GM23338 (cell line): ENCODE results near the gene WWOX. TPM values are rescaled to one million over a fixed set of nuclear protein-coding genes. Genes with fewer than 3 reads are reported as not detected.

Experiments used
- ATAC-seq: fragments of 200-7000 bp; cut with Tn5 transposase; 3 replicates; pipeline ENCODE4 v1.9.1; 2020
- DNase-seq: peaks from one replicate; pipeline ENCODE4 v3.0.0-alpha.2; 2015; ENCODE audit warnings: low spot score
- H2AFZ ChIP-seq: fragments of 200-600 bp; sonication (generic); 2 replicates; pipeline ENCODE4 v1.8.0; 2016; ENCODE audit warnings: antibody characterized with exemption, mild to moderate bottlenecking, moderate library complexity
- H3F3A ChIP-seq: fragments of 200-600 bp; sonication (generic); replicated peaks from 2 replicates; pipeline ENCODE4 v1.8.0; 2017; ENCODE audit warnings: antibody characterized with exemption, mixed run types, low read depth
- H3K27ac ChIP-seq: fragments of 200-600 bp; sonication (generic); 2 replicates; pipeline ENCODE4 v1.6.1; 2016; ENCODE audit warnings: low read depth
- H3K27me3 ChIP-seq: fragments of 200-600 bp; sonication (generic); 2 replicates; pipeline ENCODE4 v1.8.0; 2016; ENCODE audit warnings: mild to moderate bottlenecking, mixed run types, moderate library complexity; ENCODE audit not compliant: insufficient read depth
- H3K36me3 ChIP-seq: fragments of 200-600 bp; sonication (generic); 2 replicates; pipeline ENCODE4 v1.8.0; 2016; ENCODE audit warnings: mild to moderate bottlenecking; ENCODE audit not compliant: insufficient read depth
- H3K4me1 ChIP-seq: fragments of 200-600 bp; sonication (generic); 2 replicates; pipeline ENCODE4 v1.8.0; 2016; ENCODE audit warnings: mild to moderate bottlenecking, moderate library complexity; ENCODE audit not compliant: insufficient read depth
- H3K4me2 ChIP-seq: fragments of 200-600 bp; sonication (generic); 2 replicates; pipeline ENCODE4 v1.7.1; 2017; ENCODE audit warnings: mixed run types
- H3K4me3 ChIP-seq: fragments of 200-600 bp; sonication (generic); 2 replicates; pipeline ENCODE4 v1.6.1; 2016; ENCODE audit warnings: mixed run types
- H3K79me2 ChIP-seq: fragments of 200-600 bp; sonication (generic); replicated peaks from 2 replicates; pipeline ENCODE4 v1.8.0; 2017; ENCODE audit warnings: mild to moderate bottlenecking; ENCODE audit not compliant: insufficient read depth
- H3K9me2 ChIP-seq: fragments of 200-600 bp; sonication (generic); 2 replicates; pipeline ENCODE4 v1.8.0; 2017; ENCODE audit not compliant: insufficient read depth
- H4K20me1 ChIP-seq: fragments of 200-600 bp; sonication (generic); replicated peaks from 2 replicates; pipeline ENCODE4 v1.8.0; 2017; ENCODE audit warnings: mild to moderate bottlenecking; ENCODE audit not compliant: insufficient read depth
- H3K27ac Mint-ChIP-seq: 2 replicates; pipeline ENCODE4 v1.8.0; 2020; ENCODE audit warnings: inconsistent platforms, mild to moderate bottlenecking, moderate library complexity, mixed read lengths
- H3K27me3 Mint-ChIP-seq: 3 replicates; pipeline ENCODE4 v1.8.0; 2022; ENCODE audit warnings: low read depth, mild to moderate bottlenecking, moderate library complexity, mixed read lengths, inconsistent platforms; ENCODE audit not compliant: insufficient read depth, poor library complexity
- H3K36me3 Mint-ChIP-seq: 3 replicates; pipeline ENCODE4 v1.8.0; 2021; ENCODE audit warnings: low read depth, mild to moderate bottlenecking, inconsistent platforms, moderate library complexity, mixed read lengths
- H3K4me1 Mint-ChIP-seq: 3 replicates; pipeline ENCODE4 v1.8.0; 2020; ENCODE audit warnings: mild to moderate bottlenecking, inconsistent platforms, mixed read lengths
- H3K4me3 Mint-ChIP-seq: 3 replicates; pipeline ENCODE4 v1.8.0; 2021; ENCODE audit warnings: moderate library complexity, mild to moderate bottlenecking, inconsistent platforms, mixed read lengths
- H3K9me3 Mint-ChIP-seq: 3 replicates; pipeline ENCODE4 v1.8.0; 2020; ENCODE audit warnings: moderate library complexity, mild to moderate bottlenecking, inconsistent platforms, mixed read lengths
- EZH2 ChIP-seq: fragments of 200-600 bp; sonication (generic); IDR thresholded peaks from one replicate; pipeline ENCODE4 v1.8.0; 2017; ENCODE audit warnings: antibody characterized with exemption, mild to moderate bottlenecking, low read depth; ENCODE audit not compliant: unreplicated experiment
- JUNB ChIP-seq: IDR thresholded peaks from one replicate; pipeline ENCODE4 v1.6.1; 2016; ENCODE audit warnings: antibody characterized with exemption; ENCODE audit not compliant: unreplicated experiment
- STAT1 ChIP-seq: IDR thresholded peaks from one replicate; pipeline ENCODE4 v1.6.1; 2016; ENCODE audit warnings: antibody characterized with exemption; ENCODE audit not compliant: unreplicated experiment
- ZNF114 ChIP-seq: fragments of 250-450 bp; sonication (Bioruptor Pico); IDR thresholded peaks from 2 replicates; pipeline ENCODE4 v1.5.0; 2020; ENCODE audit warnings: mild to moderate bottlenecking, moderate library complexity
- ZNF331 ChIP-seq: fragments of 250-450 bp; sonication (Bioruptor Pico); IDR thresholded peaks from 2 replicates; pipeline ENCODE4 v1.5.0; 2020; ENCODE audit warnings: low read depth, mild to moderate bottlenecking, moderate library complexity
- polyA plus RNA-seq: library from polyadenylated mRNA; unstranded; fragments of >200 nt; fragmentation: Nextera tagmentation; extraction: Ambion mirVana; gene quantifications from 2 replicates; pipeline ENCODE4 v1.2.1, GENCODE V29; 2016
- total RNA-seq: library from RNA; depleted of rRNA; stranded (reverse); fragments of >200 nt; shearing (Covaris generic); gene quantifications from 2 replicates; pipeline ENCODE4 v1.2.3, GENCODE V29; 2014
- TF ChIP-seq, protein P1 (sequence below): fragments of 250-450 bp; sonication (Bioruptor Pico); IDR thresholded peaks from 2 replicates; pipeline ENCODE4 v1.5.0; 2020; ENCODE audit warnings: mild to moderate bottlenecking, moderate library complexity
- TF ChIP-seq, protein P2 (sequence below): IDR thresholded peaks from 2 replicates; pipeline ENCODE4 v1.6.1; 2016; ENCODE audit warnings: antibody characterized with exemption
- TF ChIP-seq, protein P3 (sequence below), 2 experiments: fragments of 200-600 bp in 1 of 2; sonication (generic) in 1 of 2; conservative IDR thresholded peaks; 2 replicates each; pipeline versions ENCODE4 v1.5.1 to v1.6.1; 2016 to 2017; ENCODE audit warnings: antibody characterized with exemption in 2 of 2, low read depth in 2 of 2, mild to moderate bottlenecking in 2 of 2, moderate library complexity in 1 of 2

The WWOX gene
- total and polyA plus RNA-seq, 2 experiments from 2014 or later = 10.0 to 19.3 TPM

DNA sequence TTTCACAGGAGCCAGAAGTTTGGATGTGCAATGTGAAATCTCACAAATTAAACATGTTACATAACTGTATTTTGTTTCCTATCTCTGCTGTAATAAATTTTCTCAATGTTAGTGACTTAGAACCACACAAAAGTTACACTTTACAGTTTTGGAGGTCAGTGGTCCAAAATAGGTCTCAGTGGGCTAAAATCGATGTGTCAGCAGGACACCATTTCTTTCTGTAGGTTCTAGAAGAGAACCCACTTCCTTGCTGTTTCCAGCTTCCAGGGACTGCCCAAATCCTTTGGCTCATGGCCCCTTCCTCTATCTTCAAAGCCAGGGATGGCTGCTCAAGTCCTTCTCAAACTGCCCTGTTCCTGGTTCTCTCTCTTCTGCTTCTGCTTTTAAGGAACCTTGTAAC lies 252.7 kb downstream of the WWOX start:
- no peaks in the 10 kb centered on the region for H3F3A ChIP-seq
- H3K27ac Mint-ChIP-seq = no peak overlapping the region
- H3K27me3 ChIP-seq = no peaks in the 10 kb centered on the region
- H3K36me3 Mint-ChIP-seq = no peaks in the 10 kb centered on the region
- H3K4me2 ChIP-seq = no peak overlapping the region
- peaks cover 1% of the 10 kb centered on the region for H3K27me3 Mint-ChIP-seq
- H3K4me1 Mint-ChIP-seq = no peaks in the 10 kb centered on the region
- TF ChIP-seq STAT1 = no peak
- TF ChIP-seq, protein P1, sequence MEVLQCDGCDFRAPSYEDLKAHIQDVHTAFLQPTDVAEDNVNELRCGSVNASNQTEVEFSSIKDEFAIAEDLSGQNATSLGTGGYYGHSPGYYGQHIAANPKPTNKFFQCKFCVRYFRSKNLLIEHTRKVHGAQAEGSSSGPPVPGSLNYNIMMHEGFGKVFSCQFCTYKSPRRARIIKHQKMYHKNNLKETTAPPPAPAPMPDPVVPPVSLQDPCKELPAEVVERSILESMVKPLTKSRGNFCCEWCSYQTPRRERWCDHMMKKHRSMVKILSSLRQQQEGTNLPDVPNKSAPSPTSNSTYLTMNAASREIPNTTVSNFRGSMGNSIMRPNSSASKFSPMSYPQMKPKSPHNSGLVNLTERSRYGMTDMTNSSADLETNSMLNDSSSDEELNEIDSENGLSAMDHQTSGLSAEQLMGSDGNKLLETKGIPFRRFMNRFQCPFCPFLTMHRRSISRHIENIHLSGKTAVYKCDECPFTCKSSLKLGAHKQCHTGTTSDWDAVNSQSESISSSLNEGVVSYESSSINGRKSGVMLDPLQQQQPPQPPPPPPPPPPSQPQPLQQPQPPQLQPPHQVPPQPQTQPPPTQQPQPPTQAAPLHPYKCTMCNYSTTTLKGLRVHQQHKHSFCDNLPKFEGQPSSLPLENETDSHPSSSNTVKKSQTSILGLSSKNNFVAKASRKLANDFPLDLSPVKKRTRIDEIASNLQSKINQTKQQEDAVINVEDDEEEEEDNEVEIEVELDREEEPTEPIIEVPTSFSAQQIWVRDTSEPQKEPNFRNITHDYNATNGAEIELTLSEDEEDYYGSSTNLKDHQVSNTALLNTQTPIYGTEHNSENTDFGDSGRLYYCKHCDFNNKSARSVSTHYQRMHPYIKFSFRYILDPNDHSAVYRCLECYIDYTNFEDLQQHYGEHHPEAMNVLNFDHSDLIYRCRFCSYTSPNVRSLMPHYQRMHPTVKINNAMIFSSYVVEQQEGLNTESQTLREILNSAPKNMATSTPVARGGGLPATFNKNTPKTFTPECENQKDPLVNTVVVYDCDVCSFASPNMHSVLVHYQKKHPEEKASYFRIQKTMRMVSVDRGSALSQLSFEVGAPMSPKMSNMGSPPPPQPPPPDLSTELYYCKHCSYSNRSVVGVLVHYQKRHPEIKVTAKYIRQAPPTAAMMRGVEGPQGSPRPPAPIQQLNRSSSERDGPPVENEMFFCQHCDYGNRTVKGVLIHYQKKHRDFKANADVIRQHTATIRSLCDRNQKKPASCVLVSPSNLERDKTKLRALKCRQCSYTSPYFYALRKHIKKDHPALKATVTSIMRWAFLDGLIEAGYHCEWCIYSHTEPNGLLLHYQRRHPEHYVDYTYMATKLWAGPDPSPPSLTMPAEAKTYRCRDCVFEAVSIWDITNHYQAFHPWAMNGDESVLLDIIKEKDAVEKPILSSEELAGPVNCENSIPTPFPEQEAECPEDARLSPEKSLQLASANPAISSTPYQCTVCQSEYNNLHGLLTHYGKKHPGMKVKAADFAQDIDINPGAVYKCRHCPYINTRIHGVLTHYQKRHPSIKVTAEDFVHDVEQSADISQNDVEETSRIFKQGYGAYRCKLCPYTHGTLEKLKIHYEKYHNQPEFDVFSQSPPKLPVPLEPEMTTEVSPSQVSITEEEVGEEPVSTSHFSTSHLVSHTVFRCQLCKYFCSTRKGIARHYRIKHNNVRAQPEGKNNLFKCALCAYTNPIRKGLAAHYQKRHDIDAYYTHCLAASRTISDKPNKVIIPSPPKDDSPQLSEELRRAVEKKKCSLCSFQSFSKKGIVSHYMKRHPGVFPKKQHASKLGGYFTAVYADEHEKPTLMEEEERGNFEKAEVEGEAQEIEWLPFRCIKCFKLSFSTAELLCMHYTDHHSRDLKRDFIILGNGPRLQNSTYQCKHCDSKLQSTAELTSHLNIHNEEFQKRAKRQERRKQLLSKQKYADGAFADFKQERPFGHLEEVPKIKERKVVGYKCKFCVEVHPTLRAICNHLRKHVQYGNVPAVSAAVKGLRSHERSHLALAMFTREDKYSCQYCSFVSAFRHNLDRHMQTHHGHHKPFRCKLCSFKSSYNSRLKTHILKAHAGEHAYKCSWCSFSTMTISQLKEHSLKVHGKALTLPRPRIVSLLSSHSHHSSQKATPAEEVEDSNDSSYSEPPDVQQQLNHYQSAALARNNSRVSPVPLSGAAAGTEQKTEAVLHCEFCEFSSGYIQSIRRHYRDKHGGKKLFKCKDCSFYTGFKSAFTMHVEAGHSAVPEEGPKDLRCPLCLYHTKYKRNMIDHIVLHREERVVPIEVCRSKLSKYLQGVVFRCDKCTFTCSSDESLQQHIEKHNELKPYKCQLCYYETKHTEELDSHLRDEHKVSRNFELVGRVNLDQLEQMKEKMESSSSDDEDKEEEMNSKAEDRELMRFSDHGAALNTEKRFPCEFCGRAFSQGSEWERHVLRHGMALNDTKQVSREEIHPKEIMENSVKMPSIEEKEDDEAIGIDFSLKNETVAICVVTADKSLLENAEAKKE (CRISPR knock-in tag) = no peak
- TF ChIP-seq, protein P2, sequence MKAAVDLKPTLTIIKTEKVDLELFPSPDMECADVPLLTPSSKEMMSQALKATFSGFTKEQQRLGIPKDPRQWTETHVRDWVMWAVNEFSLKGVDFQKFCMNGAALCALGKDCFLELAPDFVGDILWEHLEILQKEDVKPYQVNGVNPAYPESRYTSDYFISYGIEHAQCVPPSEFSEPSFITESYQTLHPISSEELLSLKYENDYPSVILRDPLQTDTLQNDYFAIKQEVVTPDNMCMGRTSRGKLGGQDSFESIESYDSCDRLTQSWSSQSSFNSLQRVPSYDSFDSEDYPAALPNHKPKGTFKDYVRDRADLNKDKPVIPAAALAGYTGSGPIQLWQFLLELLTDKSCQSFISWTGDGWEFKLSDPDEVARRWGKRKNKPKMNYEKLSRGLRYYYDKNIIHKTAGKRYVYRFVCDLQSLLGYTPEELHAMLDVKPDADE = no peak
- H3K27ac ChIP-seq = no peak overlapping the region
- H3K79me2 ChIP-seq = no peaks in the 10 kb centered on the region
- no peaks in the 10 kb centered on the region for H3K9me3 Mint-ChIP-seq
- H2AFZ ChIP-seq = no peak overlapping the region
- no peak for DNase-seq
- no peak for ATAC-seq
- H3K4me1 ChIP-seq = no peaks in the 10 kb centered on the region
- H3K36me3 ChIP-seq = no peaks in the 10 kb centered on the region
- no peak overlapping the region for H3K4me3 ChIP-seq
- no peaks in the 10 kb centered on the region for H4K20me1 ChIP-seq
- H3K4me3 Mint-ChIP-seq = no peak overlapping the region
- no peaks in the 10 kb centered on the region for H3K9me2 ChIP-seq

DNA sequence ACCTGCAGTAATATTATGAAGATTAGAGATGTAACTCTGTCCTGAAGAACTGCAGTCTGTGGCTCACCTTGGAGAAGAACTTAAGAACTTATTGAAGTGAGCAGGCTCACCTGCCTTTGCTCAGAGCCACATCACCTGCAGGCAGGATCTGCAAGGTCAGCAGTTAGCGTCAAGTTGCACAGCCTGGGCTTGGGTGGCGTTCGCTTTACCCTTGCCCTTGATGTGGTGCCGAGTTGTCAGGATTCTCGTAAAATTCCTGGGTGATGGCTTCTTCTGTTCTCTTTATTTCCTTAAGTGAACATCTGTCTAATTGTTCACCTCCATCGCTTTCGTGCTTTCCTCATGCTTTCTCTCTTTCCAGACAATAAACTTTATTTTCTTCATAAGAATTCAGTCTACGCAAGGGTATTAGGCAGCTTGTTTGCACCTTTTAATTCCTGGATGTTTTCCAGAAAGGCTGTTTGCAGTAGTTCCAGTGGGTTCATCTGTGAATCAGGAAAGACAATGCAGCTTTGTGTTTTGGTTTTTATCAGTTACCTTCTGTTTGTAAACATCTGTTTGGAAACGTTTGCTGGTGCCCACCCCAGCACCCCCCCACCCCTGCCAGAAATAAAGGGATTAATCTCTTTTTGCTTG lies 254.3 kb downstream of the WWOX start:
- H3K79me2 ChIP-seq = no peaks in the 10 kb centered on the region
- no peaks in the 10 kb centered on the region for H3K9me2 ChIP-seq
- H2AFZ ChIP-seq = no peak overlapping the region
- H3K4me1 ChIP-seq = no peaks in the 10 kb centered on the region
- Mint-ChIP-seq H3K27me3 (peaks cover 1% of the 10 kb centered on the region), H3K4me1 (no peaks in the 10 kb centered on the region), H3K4me3 (no peak overlapping the region), H3K36me3 (no peaks in the 10 kb centered on the region), H3K9me3 (no peaks in the 10 kb centered on the region), H3K27ac (no peak overlapping the region)
- H3F3A ChIP-seq = no peaks in the 10 kb centered on the region
- H3K27ac ChIP-seq = no peak overlapping the region
- no peaks in the 10 kb centered on the region for H4K20me1 ChIP-seq
- TF ChIP-seq JUNB (no peak), EZH2 (no peak), ZNF331 (no peak), STAT1 (no peak), ZNF114 (CRISPR knock-in tag) (no peak)
- TF ChIP-seq, protein P3, sequence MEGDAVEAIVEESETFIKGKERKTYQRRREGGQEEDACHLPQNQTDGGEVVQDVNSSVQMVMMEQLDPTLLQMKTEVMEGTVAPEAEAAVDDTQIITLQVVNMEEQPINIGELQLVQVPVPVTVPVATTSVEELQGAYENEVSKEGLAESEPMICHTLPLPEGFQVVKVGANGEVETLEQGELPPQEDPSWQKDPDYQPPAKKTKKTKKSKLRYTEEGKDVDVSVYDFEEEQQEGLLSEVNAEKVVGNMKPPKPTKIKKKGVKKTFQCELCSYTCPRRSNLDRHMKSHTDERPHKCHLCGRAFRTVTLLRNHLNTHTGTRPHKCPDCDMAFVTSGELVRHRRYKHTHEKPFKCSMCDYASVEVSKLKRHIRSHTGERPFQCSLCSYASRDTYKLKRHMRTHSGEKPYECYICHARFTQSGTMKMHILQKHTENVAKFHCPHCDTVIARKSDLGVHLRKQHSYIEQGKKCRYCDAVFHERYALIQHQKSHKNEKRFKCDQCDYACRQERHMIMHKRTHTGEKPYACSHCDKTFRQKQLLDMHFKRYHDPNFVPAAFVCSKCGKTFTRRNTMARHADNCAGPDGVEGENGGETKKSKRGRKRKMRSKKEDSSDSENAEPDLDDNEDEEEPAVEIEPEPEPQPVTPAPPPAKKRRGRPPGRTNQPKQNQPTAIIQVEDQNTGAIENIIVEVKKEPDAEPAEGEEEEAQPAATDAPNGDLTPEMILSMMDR (conservative IDR thresholded peaks at IDR 0.05; ENCODE audit: low read depth in 2 of 2) = no peak
- TF ChIP-seq, protein P2 = no peak
- no peak overlapping the region for H3K4me3 ChIP-seq
- H3K27me3 ChIP-seq = no peaks in the 10 kb centered on the region
- H3K36me3 ChIP-seq = no peaks in the 10 kb centered on the region
- peak; percentile 12 for DNase-seq
- peak; percentile 50 for ATAC-seq
- no peak overlapping the region for H3K4me2 ChIP-seq
